GM12878 (cell line): ENCODE results near the gene GAB1. TPM values are rescaled to one million over a fixed set of nuclear protein-coding genes. Genes with fewer than 3 reads are reported as not detected.

Experiments used
- BHLHE40 ChIP-seq, 2 experiments: fragments of 450-650 bp in 1 of 2; IDR thresholded peaks; 2 replicates each; pipeline ENCODE4 v1.6.1; 2011 to 2017; ENCODE audit warnings: low read depth in 2 of 2, borderline replicate concordance in 1 of 2, improper control_type of control experiment in 1 of 2, low read length in 1 of 2, mild to moderate bottlenecking in 1 of 2
- CHD1 ChIP-seq: IDR thresholded peaks from 2 replicates; pipeline ENCODE4 v1.6.1; 2012; ENCODE audit warnings: low read depth, low read length, improper control_type of control experiment
- EP300 ChIP-seq, 2 experiments: fragments of 150-350 bp in 1 of 2; IDR thresholded peaks; 2 replicates each; pipeline ENCODE4 v1.6.1; 2011 to 2012; ENCODE audit warnings: low read depth in 2 of 2, low read length in 2 of 2, borderline replicate concordance in 1 of 2, improper control_type of control experiment in 1 of 2, inconsistent platforms in 1 of 2; ENCODE audit not compliant: control insufficient read depth in 1 of 2
- JUNB ChIP-seq: IDR thresholded peaks from 2 replicates; pipeline ENCODE4 v1.6.1; 2016; ENCODE audit warnings: antibody characterized with exemption, mild to moderate bottlenecking
- MTA3 ChIP-seq: IDR thresholded peaks from 2 replicates; pipeline ENCODE4 v1.6.1; 2012; ENCODE audit warnings: low read length, inconsistent platforms, borderline replicate concordance
- PML ChIP-seq: IDR thresholded peaks from 2 replicates; pipeline ENCODE4 v1.6.1; 2012; ENCODE audit warnings: low read length, inconsistent platforms
- POLR2AphosphoS5 ChIP-seq: IDR thresholded peaks from 2 replicates; pipeline ENCODE4 v1.6.1; 2011; ENCODE audit warnings: mild to moderate bottlenecking, low read length, inconsistent platforms
- SUPT20H ChIP-seq: IDR thresholded peaks from 2 replicates; pipeline ENCODE4 v1.6.1; 2011; ENCODE audit warnings: low read depth, mild to moderate bottlenecking, low read length, moderate library complexity, borderline replicate concordance; ENCODE audit not compliant: control insufficient read depth
- TBL1XR1 ChIP-seq: IDR thresholded peaks from 2 replicates; pipeline ENCODE4 v1.6.1; 2012; ENCODE audit warnings: low read depth, low read length, improper control_type of control experiment
- polyA plus RNA-seq, 11 experiments: library from polyadenylated mRNA; depleted of rRNA in 4 of 11; unstranded in 6 of 11; stranded (reverse) in 5 of 11; fragments of >200 nt; fragmentation: Nextera tagmentation in 4 of 11; fragmentation: Illumina TruSeq in 1 of 11; extraction: Ambion mirVana in 4 of 11; extraction: Trizol in 1 of 11; gene quantifications; 1 replicate in 1 of 11; 2 replicates in 10 of 11; pipeline versions ENCODE4 v1.2.1 to v1.2.3, GENCODE V29; 2011 to 2016; ENCODE audit warnings: inconsistent platforms in 2 of 11, missing spikeins in 2 of 11, low read depth in 1 of 11
- total RNA-seq, 4 experiments: library from RNA; depleted of rRNA in 3 of 4; stranded (reverse); fragments of >200 nt in 3 of 4; fragmentation: Illumina TruSeq in 1 of 4; extraction: Trizol in 1 of 4; gene quantifications; 2 replicates each; pipeline versions ENCODE4 v1.2.1 to v1.2.3, GENCODE V29; 2013 to 2021
- TF ChIP-seq, protein P1 (sequence below): IDR thresholded peaks from 2 replicates; pipeline ENCODE4 v1.6.1; 2012; ENCODE audit warnings: improper control_type of control experiment, low read depth, low read length; ENCODE audit not compliant: insufficient replicate concordance
- TF ChIP-seq, protein P2 (sequence below): fragments of 450-650 bp; conservative IDR thresholded peaks from 2 replicates; pipeline ENCODE4 v1.6.1; 2017; ENCODE audit warnings: mild to moderate bottlenecking, moderate library complexity
- TF ChIP-seq, protein P3 (sequence below): fragments of 450-650 bp; IDR thresholded peaks from 2 replicates; pipeline ENCODE4 v1.6.1; 2017; ENCODE audit warnings: antibody characterized with exemption, mild to moderate bottlenecking, moderate library complexity
- TF ChIP-seq, protein P4 (sequence below): IDR thresholded peaks from 2 replicates; pipeline ENCODE4 v1.6.1; 2012; ENCODE audit warnings: mild to moderate bottlenecking, low read depth, low read length

The GAB1 gene
- total and polyA plus RNA-seq, 10 of the 15 experiments (the other 5 are each of a cell fraction or from before 2014, with no cell fraction given) = 0.37 to 5.3 (median 3.2) TPM

DNA sequence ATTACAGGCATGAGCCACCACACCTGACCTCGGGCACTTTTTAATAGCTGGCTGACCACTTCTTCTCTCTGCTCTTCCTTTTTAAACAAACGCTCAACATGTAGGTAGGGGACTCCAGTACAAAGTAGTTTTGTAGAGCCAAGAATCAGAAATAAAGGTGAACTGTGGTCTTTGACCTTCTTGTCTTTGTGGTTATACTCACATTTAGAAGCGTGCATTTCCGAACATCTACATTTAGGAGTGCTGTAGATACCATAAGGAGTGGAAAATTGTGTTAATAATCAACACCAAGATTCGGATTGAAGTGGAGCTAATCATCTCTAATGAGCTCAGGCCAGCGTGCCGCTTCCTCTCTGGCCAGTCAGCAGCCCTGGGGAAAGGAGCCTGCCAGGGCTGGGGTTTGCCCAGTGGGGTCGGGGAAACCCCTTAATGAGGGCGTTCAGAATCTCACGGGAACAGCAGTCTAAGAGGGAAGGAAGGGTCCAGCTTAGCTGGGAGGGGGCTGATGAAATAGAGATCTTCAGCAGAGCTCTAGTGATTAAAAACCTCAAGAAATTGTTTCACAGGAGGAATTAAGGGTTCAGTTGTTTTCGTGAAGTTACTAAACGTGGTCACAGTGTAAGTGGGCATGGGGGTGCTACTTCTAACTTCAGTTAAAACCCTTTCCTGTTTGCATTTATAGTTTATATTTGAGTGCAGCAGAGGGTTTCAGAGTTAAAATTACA, 81.2 kb downstream of the GAB1 start (continued):
- TF ChIP-seq, protein P1, sequence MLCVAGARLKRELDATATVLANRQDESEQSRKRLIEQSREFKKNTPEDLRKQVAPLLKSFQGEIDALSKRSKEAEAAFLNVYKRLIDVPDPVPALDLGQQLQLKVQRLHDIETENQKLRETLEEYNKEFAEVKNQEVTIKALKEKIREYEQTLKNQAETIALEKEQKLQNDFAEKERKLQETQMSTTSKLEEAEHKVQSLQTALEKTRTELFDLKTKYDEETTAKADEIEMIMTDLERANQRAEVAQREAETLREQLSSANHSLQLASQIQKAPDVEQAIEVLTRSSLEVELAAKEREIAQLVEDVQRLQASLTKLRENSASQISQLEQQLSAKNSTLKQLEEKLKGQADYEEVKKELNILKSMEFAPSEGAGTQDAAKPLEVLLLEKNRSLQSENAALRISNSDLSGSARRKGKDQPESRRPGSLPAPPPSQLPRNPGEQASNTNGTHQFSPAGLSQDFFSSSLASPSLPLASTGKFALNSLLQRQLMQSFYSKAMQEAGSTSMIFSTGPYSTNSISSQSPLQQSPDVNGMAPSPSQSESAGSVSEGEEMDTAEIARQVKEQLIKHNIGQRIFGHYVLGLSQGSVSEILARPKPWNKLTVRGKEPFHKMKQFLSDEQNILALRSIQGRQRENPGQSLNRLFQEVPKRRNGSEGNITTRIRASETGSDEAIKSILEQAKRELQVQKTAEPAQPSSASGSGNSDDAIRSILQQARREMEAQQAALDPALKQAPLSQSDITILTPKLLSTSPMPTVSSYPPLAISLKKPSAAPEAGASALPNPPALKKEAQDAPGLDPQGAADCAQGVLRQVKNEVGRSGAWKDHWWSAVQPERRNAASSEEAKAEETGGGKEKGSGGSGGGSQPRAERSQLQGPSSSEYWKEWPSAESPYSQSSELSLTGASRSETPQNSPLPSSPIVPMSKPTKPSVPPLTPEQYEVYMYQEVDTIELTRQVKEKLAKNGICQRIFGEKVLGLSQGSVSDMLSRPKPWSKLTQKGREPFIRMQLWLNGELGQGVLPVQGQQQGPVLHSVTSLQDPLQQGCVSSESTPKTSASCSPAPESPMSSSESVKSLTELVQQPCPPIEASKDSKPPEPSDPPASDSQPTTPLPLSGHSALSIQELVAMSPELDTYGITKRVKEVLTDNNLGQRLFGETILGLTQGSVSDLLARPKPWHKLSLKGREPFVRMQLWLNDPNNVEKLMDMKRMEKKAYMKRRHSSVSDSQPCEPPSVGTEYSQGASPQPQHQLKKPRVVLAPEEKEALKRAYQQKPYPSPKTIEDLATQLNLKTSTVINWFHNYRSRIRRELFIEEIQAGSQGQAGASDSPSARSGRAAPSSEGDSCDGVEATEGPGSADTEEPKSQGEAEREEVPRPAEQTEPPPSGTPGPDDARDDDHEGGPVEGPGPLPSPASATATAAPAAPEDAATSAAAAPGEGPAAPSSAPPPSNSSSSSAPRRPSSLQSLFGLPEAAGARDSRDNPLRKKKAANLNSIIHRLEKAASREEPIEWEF = peak; percentile 81
- peak; percentile 31; the same call in 1 of the 2 replicates for TF ChIP-seq PML
- TF ChIP-seq, protein P2, sequence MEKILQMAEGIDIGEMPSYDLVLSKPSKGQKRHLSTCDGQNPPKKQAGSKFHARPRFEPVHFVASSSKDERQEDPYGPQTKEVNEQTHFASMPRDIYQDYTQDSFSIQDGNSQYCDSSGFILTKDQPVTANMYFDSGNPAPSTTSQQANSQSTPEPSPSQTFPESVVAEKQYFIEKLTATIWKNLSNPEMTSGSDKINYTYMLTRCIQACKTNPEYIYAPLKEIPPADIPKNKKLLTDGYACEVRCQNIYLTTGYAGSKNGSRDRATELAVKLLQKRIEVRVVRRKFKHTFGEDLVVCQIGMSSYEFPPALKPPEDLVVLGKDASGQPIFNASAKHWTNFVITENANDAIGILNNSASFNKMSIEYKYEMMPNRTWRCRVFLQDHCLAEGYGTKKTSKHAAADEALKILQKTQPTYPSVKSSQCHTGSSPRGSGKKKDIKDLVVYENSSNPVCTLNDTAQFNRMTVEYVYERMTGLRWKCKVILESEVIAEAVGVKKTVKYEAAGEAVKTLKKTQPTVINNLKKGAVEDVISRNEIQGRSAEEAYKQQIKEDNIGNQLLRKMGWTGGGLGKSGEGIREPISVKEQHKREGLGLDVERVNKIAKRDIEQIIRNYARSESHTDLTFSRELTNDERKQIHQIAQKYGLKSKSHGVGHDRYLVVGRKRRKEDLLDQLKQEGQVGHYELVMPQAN = peak; percentile 56; the same call in 1 of the 2 replicates
- TF ChIP-seq MTA3 = 0 out of 2 replicates have a peak, but pooled peaks have one; percentile 50
- TF ChIP-seq TBL1XR1 = 0 out of 2 replicates have a peak, but pooled peaks have one; percentile 38
- no peak for TF ChIP-seq POLR2AphosphoS5
- TF ChIP-seq, protein P3, sequence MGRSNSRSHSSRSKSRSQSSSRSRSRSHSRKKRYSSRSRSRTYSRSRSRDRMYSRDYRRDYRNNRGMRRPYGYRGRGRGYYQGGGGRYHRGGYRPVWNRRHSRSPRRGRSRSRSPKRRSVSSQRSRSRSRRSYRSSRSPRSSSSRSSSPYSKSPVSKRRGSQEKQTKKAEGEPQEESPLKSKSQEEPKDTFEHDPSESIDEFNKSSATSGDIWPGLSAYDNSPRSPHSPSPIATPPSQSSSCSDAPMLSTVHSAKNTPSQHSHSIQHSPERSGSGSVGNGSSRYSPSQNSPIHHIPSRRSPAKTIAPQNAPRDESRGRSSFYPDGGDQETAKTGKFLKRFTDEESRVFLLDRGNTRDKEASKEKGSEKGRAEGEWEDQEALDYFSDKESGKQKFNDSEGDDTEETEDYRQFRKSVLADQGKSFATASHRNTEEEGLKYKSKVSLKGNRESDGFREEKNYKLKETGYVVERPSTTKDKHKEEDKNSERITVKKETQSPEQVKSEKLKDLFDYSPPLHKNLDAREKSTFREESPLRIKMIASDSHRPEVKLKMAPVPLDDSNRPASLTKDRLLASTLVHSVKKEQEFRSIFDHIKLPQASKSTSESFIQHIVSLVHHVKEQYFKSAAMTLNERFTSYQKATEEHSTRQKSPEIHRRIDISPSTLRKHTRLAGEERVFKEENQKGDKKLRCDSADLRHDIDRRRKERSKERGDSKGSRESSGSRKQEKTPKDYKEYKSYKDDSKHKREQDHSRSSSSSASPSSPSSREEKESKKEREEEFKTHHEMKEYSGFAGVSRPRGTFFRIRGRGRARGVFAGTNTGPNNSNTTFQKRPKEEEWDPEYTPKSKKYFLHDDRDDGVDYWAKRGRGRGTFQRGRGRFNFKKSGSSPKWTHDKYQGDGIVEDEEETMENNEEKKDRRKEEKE = no peak
- TF ChIP-seq, protein P4, sequence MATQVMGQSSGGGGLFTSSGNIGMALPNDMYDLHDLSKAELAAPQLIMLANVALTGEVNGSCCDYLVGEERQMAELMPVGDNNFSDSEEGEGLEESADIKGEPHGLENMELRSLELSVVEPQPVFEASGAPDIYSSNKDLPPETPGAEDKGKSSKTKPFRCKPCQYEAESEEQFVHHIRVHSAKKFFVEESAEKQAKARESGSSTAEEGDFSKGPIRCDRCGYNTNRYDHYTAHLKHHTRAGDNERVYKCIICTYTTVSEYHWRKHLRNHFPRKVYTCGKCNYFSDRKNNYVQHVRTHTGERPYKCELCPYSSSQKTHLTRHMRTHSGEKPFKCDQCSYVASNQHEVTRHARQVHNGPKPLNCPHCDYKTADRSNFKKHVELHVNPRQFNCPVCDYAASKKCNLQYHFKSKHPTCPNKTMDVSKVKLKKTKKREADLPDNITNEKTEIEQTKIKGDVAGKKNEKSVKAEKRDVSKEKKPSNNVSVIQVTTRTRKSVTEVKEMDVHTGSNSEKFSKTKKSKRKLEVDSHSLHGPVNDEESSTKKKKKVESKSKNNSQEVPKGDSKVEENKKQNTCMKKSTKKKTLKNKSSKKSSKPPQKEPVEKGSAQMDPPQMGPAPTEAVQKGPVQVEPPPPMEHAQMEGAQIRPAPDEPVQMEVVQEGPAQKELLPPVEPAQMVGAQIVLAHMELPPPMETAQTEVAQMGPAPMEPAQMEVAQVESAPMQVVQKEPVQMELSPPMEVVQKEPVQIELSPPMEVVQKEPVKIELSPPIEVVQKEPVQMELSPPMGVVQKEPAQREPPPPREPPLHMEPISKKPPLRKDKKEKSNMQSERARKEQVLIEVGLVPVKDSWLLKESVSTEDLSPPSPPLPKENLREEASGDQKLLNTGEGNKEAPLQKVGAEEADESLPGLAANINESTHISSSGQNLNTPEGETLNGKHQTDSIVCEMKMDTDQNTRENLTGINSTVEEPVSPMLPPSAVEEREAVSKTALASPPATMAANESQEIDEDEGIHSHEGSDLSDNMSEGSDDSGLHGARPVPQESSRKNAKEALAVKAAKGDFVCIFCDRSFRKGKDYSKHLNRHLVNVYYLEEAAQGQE = no peak
- 0 out of 2 replicates have a peak, but pooled peaks have one; percentile 8 for TF ChIP-seq JUNB
- peak in 1 of 2 experiments; percentile 70; a peak in 3 of 4 replicates for TF ChIP-seq EP300 (IDR thresholded peaks at IDR 0.05; ENCODE audit: borderline replicate concordance in 1 of 2, control insufficient read depth in 1 of 2, low read depth in 2 of 2, low read length in 2 of 2)
- TF ChIP-seq SUPT20H = no peak
- TF ChIP-seq BHLHE40 (IDR thresholded peaks at IDR 0.05; ENCODE audit: borderline replicate concordance in 1 of 2, low read depth in 2 of 2, low read length in 1 of 2) = peak; percentile 83 to 88
- peak; percentile 70; the same call in 1 of the 2 replicates for TF ChIP-seq CHD1
